GM23338 (cell line): ENCODE data around the gene TTC39B.
"Not testable (repeated sequence)": the region's sequence is repeated elsewhere in the genome, so short reads cannot be mapped to it uniquely, and the experiment has no call there.

Experiments used
- CREB1 ChIP-seq: fragments of 250-450 bp; sonication (Bioruptor Pico); IDR thresholded peaks from 2 replicates; pipeline ENCODE4 v1.5.0; 2020; ENCODE audit warnings: low read depth, mild to moderate bottlenecking, moderate library complexity
- CTCF ChIP-seq, 2 experiments: fragments of 200-600 bp in 1 of 2; sonication (generic) in 1 of 2; conservative IDR thresholded peaks; 2 replicates each; pipeline versions ENCODE4 v1.5.1 to v1.6.1; 2016 to 2017; ENCODE audit warnings: antibody characterized with exemption in 2 of 2, low read depth in 2 of 2, mild to moderate bottlenecking in 2 of 2, moderate library complexity in 1 of 2
- EZH2 ChIP-seq: fragments of 200-600 bp; sonication (generic); IDR thresholded peaks from one replicate; pipeline ENCODE4 v1.8.0; 2017; ENCODE audit warnings: antibody characterized with exemption, mild to moderate bottlenecking, low read depth; ENCODE audit not compliant: unreplicated experiment
- EZH2phosphoT487 ChIP-seq: fragments of 200-600 bp; sonication (generic); IDR thresholded peaks from one replicate; pipeline ENCODE4 v1.8.1; 2018; ENCODE audit warnings: antibody characterized with exemption; ENCODE audit not compliant: unreplicated experiment
- JUNB ChIP-seq: IDR thresholded peaks from one replicate; pipeline ENCODE4 v1.6.1; 2016; ENCODE audit warnings: antibody characterized with exemption; ENCODE audit not compliant: unreplicated experiment
- POLR2AphosphoS5 ChIP-seq: IDR thresholded peaks from 2 replicates; pipeline ENCODE4 v1.6.1; 2016; ENCODE audit warnings: antibody characterized with exemption, low read depth
- ZNF114 ChIP-seq: fragments of 250-450 bp; sonication (Bioruptor Pico); IDR thresholded peaks from 2 replicates; pipeline ENCODE4 v1.5.0; 2020; ENCODE audit warnings: mild to moderate bottlenecking, moderate library complexity
- TF ChIP-seq, protein P1 (sequence below): IDR thresholded peaks from one replicate; pipeline ENCODE4 v1.6.1; 2018; ENCODE audit warnings: antibody characterized with exemption; ENCODE audit not compliant: unreplicated experiment

DNA sequence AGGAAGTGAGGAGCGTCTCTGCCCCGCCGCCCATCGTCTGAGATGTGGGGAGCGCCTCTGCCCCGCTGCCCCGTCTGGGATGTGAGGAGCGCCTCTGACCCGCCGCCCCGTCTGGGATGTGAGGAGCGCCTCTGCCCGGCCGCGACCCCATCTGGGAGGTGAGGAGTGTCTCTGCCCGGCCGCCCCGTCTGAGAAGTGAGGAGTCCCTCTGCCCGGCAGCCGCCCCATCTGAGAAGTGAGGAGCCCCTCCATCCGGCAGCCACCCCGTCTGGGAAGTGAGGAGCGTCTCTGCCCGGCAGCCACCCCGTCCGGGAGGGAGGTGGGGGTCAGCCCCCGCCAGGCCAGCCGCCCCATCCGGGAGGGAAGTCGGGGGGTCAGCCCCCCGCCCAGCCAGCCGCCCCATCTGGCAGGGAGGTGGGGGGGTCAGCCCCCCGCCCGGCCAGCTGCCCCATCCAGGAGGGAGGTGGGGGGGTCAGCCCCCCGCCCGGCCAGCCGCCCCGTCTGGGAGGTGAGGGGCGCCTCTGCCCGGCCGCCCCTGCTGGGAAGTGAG, 73.0 kb downstream of the TTC39B start:
- not testable (repeated sequence) for TF ChIP-seq CTCF (conservative IDR thresholded peaks at IDR 0.05; ENCODE audit: low read depth in 2 of 2); JUNB; CREB1 (CRISPR knock-in tag); EZH2; EZH2phosphoT487; POLR2AphosphoS5; ZNF114 (CRISPR knock-in tag)
- TF ChIP-seq, protein P1, sequence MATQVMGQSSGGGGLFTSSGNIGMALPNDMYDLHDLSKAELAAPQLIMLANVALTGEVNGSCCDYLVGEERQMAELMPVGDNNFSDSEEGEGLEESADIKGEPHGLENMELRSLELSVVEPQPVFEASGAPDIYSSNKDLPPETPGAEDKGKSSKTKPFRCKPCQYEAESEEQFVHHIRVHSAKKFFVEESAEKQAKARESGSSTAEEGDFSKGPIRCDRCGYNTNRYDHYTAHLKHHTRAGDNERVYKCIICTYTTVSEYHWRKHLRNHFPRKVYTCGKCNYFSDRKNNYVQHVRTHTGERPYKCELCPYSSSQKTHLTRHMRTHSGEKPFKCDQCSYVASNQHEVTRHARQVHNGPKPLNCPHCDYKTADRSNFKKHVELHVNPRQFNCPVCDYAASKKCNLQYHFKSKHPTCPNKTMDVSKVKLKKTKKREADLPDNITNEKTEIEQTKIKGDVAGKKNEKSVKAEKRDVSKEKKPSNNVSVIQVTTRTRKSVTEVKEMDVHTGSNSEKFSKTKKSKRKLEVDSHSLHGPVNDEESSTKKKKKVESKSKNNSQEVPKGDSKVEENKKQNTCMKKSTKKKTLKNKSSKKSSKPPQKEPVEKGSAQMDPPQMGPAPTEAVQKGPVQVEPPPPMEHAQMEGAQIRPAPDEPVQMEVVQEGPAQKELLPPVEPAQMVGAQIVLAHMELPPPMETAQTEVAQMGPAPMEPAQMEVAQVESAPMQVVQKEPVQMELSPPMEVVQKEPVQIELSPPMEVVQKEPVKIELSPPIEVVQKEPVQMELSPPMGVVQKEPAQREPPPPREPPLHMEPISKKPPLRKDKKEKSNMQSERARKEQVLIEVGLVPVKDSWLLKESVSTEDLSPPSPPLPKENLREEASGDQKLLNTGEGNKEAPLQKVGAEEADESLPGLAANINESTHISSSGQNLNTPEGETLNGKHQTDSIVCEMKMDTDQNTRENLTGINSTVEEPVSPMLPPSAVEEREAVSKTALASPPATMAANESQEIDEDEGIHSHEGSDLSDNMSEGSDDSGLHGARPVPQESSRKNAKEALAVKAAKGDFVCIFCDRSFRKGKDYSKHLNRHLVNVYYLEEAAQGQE: not testable (repeated sequence)
